ENCODE measurements around the gene WDR5B. TPM values are rescaled to one million over a fixed set of nuclear protein-coding genes. Genes with fewer than 3 reads are reported as not detected.
"Not testable (repeated sequence)": the region's sequence is repeated elsewhere in the genome, so short reads cannot be mapped to it uniquely, and the experiment has no call there.

The WDR5B gene
- total RNA-seq: 7.2 TPM

GRCh38 chr3:122415762-122416654 is at the start of gene WDR5B:
Gene WDR5B (minus strand): TSS chr3:122416062. CDS start chr3:122415528, 534 bp downstream.
- peak; percentile 99 for DNase-seq (ENCODE audit: low spot score)

- no peak for DNase-seq (ENCODE audit: low spot score)
These were observed 48.8 kb upstream of the WDR5B start for GRCh38 chr3:122464659-122465058.

GRCh38 chr3:122462406-122462805 is 46.5 kb upstream of the WDR5B start:
- no peak for DNase-seq (ENCODE audit: low spot score)

GRCh38 chr3:122461806-122462205 is 45.9 kb upstream of the WDR5B start:
- no peak for DNase-seq (ENCODE audit: low spot score)

- DNase-seq (ENCODE audit: low spot score): no peak
These were observed 43.1 kb upstream of the WDR5B start for GRCh38 chr3:122458992-122459391.

- DNase-seq (ENCODE audit: low spot score): no peak
These were observed 41.8 kb upstream of the WDR5B start for GRCh38 chr3:122457706-122458105.

- no peak for DNase-seq (ENCODE audit: low spot score)
These were observed 40.2 kb upstream of the WDR5B start for GRCh38 chr3:122456074-122456473.

GRCh38 chr3:122451371-122451770 is 35.5 kb upstream of the WDR5B start:
- DNase-seq (ENCODE audit: low spot score): no peak

GRCh38 chr3:122448218-122448617 is 32.4 kb upstream of the WDR5B start:
- not testable (repeated sequence) for DNase-seq (ENCODE audit: low spot score)

GRCh38 chr3:122444491-122444887 is 28.6 kb upstream of the WDR5B start:
- DNase-seq (ENCODE audit: low spot score): not testable (repeated sequence)

- DNase-seq (ENCODE audit: low spot score): not testable (repeated sequence)
These were observed 28.1 kb upstream of the WDR5B start for GRCh38 chr3:122443762-122444490.

- no peak for DNase-seq (ENCODE audit: low spot score)
These were observed 27.2 kb upstream of the WDR5B start for GRCh38 chr3:122443090-122443489.

GRCh38 chr3:122435950-122436349 is 20.1 kb upstream of the WDR5B start:
- no peak for DNase-seq (ENCODE audit: low spot score)

GRCh38 chr3:122430371-122430770 is 14.5 kb upstream of the WDR5B start:
- no peak for DNase-seq (ENCODE audit: low spot score)

- DNase-seq (ENCODE audit: low spot score): no peak
These were observed 12.1 kb upstream of the WDR5B start for GRCh38 chr3:122427857-122428471.

GRCh38 chr3:122421836-122422235 is 6.0 kb upstream of the WDR5B start:
- no peak for DNase-seq (ENCODE audit: low spot score)

GRCh38 chr3:122421101-122421500 is 5.2 kb upstream of the WDR5B start:
- DNase-seq (ENCODE audit: low spot score): no peak

GRCh38 chr3:122416966-122417365 is 1.1 kb upstream of the WDR5B start:
- DNase-seq (ENCODE audit: low spot score): no peak

- DNase-seq (ENCODE audit: low spot score): no peak
These were observed 638 bp downstream of the WDR5B start for GRCh38 chr3:122415104-122415744.

GRCh38 chr3:122414391-122414790 is 1.5 kb downstream of the WDR5B start:
- no peak for DNase-seq (ENCODE audit: low spot score)

GRCh38 chr3:122410639-122411038 is 5.2 kb downstream of the WDR5B start:
- DNase-seq (ENCODE audit: low spot score): no peak

- no peak for DNase-seq (ENCODE audit: low spot score)
These were observed 5.8 kb downstream of the WDR5B start for GRCh38 chr3:122410111-122410510.

Data from ureter (tissue), 1 donor.